Thoracic aorta (tissue), 2 donors: ENCODE data around the gene PEX14. TPM values are rescaled to one million over a fixed set of nuclear protein-coding genes. Genes with fewer than 3 reads are reported as not detected.

Experiments used
- ATAC-seq: fragments of 150-250 bp; one replicate; pipeline ENCODE4 v1.8.0; 2017; ENCODE audit warnings: low read depth; ENCODE audit not compliant: insufficient number of reproducible peaks, low FRiP score
- DNase-seq: peaks from one replicate; pipeline ENCODE4 v3.0.0-alpha.2; 2020; ENCODE audit warnings: low spot score
- H3K27ac ChIP-seq, 2 donors: fragments of 200-600 bp; sonication (generic); 1 replicate in 1 of 2; 2 replicates in 1 of 2; pipeline ENCODE4 v1.5.1; 2016; ENCODE audit warnings: mild to moderate bottlenecking in 2 of 2, moderate library complexity in 2 of 2
- H3K27me3 ChIP-seq: fragments of 200-600 bp; sonication (generic); replicated peaks from 2 replicates; pipeline ENCODE4 v1.6.0; 2016; ENCODE audit warnings: mild to moderate bottlenecking; ENCODE audit not compliant: insufficient read depth
- H3K36me3 ChIP-seq: fragments of 200-600 bp; sonication (generic); one replicate; pipeline ENCODE4 v1.5.1; 2016
- H3K4me1 ChIP-seq, 2 donors: fragments of 200-600 bp; sonication (generic); 1 replicate in 1 of 2; 2 replicates in 1 of 2; pipeline versions ENCODE4 v1.5.1 to v1.6.0; 2016; ENCODE audit warnings: low read depth in 2 of 2, mild to moderate bottlenecking in 1 of 2; ENCODE audit not compliant: control insufficient read depth in 1 of 2
- H3K4me3 ChIP-seq: fragments of 200-600 bp; sonication (generic); 2 replicates; pipeline ENCODE4 v1.5.1; 2016; ENCODE audit warnings: mild to moderate bottlenecking
- H3K9me3 ChIP-seq: fragments of 200-600 bp; sonication (generic); 2 replicates; pipeline ENCODE4 v1.5.1; 2016
- CTCF ChIP-seq: fragments of 200-600 bp; sonication (generic); IDR thresholded peaks from one replicate; pipeline ENCODE4 v1.5.1; 2019; ENCODE audit warnings: antibody characterized with exemption
- total RNA-seq, 2 donors: library from RNA; depleted of rRNA; stranded (reverse); fragments of >200 nt; gene quantifications; one replicate each; pipeline versions ENCODE4 v1.1.0 to v1.2.3, GENCODE V29; 2016

PEX14 gene
- total RNA-seq, 2 donors from 2014 or later: 11.5 to 22.6 TPM

GRCh38 chr1:10613861-10614260, 139.1 kb downstream of the PEX14 start:
- Histone ChIP-seq H3K4me1 (no peaks in the 10 kb centered on the region), H3K27me3 (no peaks in the 10 kb centered on the region), H3K36me3 (no peaks in the 10 kb centered on the region), H3K4me3 (no peak overlapping the region), H3K9me3 (no peaks in the 10 kb centered on the region), H3K27ac (no peak overlapping the region)
- DNase-seq: no peak
- ATAC-seq: no peak
- TF ChIP-seq CTCF: no peak

GRCh38 chr1:10614377-10615225, 139.9 kb downstream of the PEX14 start:
- Histone ChIP-seq H3K9me3 (no peaks in the 10 kb centered on the region), H3K4me3 (no peak overlapping the region), H3K36me3 (no peaks in the 10 kb centered on the region), H3K27ac (no peak overlapping the region), H3K27me3 (no peaks in the 10 kb centered on the region), H3K4me1 (no peaks in the 10 kb centered on the region)
- TF ChIP-seq CTCF: no peak
- ATAC-seq (no peak), DNase-seq (no peak)

- no peak for ATAC-seq
- Histone ChIP-seq H3K9me3 (no peaks in the 10 kb centered on the region), H3K4me1 (no peaks in the 10 kb centered on the region), H3K27ac (no peak overlapping the region), H3K27me3 (no peaks in the 10 kb centered on the region), H3K36me3 (no peaks in the 10 kb centered on the region), H3K4me3 (no peak overlapping the region)
- no peak for DNase-seq
- TF ChIP-seq CTCF: no peak
These were observed 140.6 kb downstream of the PEX14 start for GRCh38 chr1:10615332-10615731.

GRCh38 chr1:10615932-10616671, 141.4 kb downstream of the PEX14 start:
- Histone ChIP-seq H3K4me1 (no peaks in the 10 kb centered on the region), H3K36me3 (no peaks in the 10 kb centered on the region), H3K4me3 (no peak overlapping the region), H3K9me3 (no peaks in the 10 kb centered on the region), H3K27me3 (no peaks in the 10 kb centered on the region), H3K27ac (no peak overlapping the region)
- TF ChIP-seq CTCF: no peak
- DNase-seq (no peak), ATAC-seq (no peak)

- Histone ChIP-seq H3K4me3 (no peak overlapping the region), H3K27ac (no peak overlapping the region), H3K27me3 (no peaks in the 10 kb centered on the region), H3K36me3 (no peaks in the 10 kb centered on the region), H3K4me1 (no peaks in the 10 kb centered on the region), H3K9me3 (no peaks in the 10 kb centered on the region)
- DNase-seq (no peak), ATAC-seq (no peak)
- no peak for TF ChIP-seq CTCF
These were observed 141.9 kb downstream of the PEX14 start for GRCh38 chr1:10616696-10617095.
